ENCODE data around the gene TMEM131.

The TMEM131 gene

DNA sequence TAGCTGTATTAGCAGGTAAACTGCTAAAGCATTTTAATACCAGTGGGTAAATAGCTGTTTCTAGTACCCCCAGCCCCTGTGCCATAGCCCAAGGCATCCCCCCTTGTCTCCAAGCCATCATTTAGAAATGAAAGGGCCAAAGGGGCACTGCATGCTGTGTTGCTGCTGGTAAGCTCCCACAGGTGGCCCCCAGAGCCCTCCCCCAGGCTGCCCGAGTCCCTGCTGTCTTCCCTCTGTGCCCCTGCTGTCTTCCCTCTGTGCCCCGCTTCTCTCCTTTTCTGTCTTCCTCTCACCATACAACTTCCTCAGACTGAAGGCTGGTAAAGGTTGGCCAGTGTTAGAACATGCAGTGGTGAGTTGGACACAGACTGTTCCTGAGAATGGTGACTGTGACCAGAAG, 240.3 kb downstream of the TMEM131 start:
- no peak for DNase-seq (ENCODE audit: low read depth in 1 of 2, low spot score in 1 of 2)
- TF ChIP-seq JUND (IDR thresholded peaks at IDR 0.05; ENCODE audit: low read depth): no peak
- in situ Hi-C loops (cut with HindIII; ENCODE audit: low pct_unique_long_range_greater_than_20kb, low sequenced_read_pairs): no loop called here

DNA sequence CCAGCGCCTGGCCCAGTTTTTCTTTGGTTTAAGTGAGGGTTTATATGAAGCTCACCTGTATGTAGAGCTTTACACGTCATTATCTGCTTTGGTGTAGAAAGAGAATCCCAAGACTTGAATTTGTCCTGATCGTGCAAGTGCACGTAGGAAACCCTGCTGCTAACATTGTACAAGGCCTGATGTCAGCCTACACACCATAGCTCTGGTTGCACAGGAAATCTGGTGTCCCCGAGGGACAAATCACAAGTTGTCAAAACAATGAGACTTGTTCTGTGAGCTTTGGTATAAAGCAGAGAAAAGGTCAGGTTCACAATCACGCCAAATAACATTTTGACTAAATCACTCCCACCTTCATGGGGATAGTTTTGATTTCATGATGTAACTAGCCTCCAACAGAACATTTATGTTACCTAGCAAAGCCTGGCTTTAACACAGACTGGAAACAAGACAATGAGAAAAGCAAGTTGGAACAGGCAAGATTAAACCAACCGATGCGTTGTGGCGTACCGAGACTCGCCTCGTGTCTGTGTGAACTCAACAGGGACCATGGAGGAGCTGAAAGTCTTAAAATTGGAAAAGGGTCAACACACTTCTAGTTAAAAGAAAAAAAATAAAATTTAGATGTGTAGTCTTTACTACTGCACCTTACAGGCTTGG, 240.9 kb downstream of the TMEM131 start:
- in situ Hi-C loops (cut with HindIII; ENCODE audit: low pct_unique_long_range_greater_than_20kb, low sequenced_read_pairs): no loop called here
- no peak for TF ChIP-seq JUND (IDR thresholded peaks at IDR 0.05; ENCODE audit: low read depth)
- DNase-seq (ENCODE audit: low read depth in 1 of 2, low spot score in 1 of 2): no peak

DNA sequence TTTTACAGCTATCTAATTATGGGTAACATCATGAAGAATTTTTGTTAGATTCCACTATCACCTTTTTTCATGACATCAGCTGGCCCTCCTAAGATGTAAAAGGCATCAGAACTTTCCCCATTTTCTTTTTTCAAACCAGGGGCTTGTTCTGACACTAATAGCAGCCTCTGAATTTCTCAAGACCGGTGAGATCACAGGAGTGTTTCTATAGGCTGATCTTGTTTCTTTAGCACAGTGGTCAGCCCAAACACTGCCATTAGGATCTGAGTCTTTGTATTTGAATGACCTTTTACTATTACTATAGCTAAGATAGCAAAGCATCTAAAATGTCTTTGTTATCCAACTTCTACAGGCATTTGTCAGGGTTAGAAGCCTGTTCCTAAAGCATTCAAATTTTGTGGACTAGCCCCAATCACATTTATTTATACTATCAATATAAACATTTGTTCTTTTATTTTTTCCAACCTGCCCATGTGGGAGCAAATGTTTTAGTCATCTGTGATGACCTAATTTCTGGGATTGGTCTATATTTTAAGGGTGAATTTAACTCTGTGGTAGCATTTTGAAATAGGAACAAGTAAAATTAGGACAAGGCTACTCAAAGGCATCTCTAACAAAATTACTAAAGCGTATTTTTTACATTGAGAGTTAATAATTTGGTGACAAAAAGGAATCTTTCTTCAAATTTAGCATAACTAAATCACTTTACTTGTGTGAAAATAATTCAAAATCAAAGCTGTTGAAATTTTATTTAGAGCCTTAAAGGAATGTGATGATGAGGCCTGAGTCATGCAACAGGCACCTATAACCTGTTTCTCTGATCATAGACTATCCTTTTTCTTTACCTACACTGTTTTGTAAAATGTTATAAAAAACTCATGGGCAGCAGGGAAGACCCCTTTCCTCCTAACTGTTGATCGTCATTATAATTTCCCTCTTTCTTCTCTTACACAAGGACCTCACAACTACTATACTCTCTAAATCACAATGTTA, 243.1 kb downstream of the TMEM131 start:
- in situ Hi-C loops (cut with HindIII; ENCODE audit: low pct_unique_long_range_greater_than_20kb, low sequenced_read_pairs): no loop called here
- TF ChIP-seq JUND (IDR thresholded peaks at IDR 0.05; ENCODE audit: low read depth): no peak
- DNase-seq (ENCODE audit: low read depth in 1 of 2, low spot score in 1 of 2): no peak

DNA sequence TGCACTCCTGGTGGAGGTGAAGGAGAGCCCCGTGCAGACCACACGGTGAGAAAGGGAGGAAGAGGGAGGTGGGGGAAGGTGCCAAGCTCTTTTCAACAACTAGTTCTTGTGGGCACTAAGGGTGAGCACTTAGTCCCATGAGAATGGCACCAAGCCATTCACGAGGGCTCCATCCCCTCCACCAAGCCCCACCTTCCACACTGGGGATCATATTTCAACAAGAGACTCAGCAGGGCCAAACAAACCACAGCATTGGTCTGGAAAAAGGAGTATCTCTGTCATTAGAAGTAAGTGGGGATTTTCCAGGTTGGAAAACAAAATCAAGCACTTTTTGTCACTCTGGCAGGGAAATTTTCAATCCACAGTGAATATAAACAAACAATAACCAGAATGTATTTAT, 244.0 kb downstream of the TMEM131 start:
- no peak for DNase-seq (ENCODE audit: low read depth in 1 of 2, low spot score in 1 of 2)
- in situ Hi-C loops (cut with HindIII; ENCODE audit: low pct_unique_long_range_greater_than_20kb, low sequenced_read_pairs): no loop called here
- no peak for TF ChIP-seq JUND (IDR thresholded peaks at IDR 0.05; ENCODE audit: low read depth)

DNA sequence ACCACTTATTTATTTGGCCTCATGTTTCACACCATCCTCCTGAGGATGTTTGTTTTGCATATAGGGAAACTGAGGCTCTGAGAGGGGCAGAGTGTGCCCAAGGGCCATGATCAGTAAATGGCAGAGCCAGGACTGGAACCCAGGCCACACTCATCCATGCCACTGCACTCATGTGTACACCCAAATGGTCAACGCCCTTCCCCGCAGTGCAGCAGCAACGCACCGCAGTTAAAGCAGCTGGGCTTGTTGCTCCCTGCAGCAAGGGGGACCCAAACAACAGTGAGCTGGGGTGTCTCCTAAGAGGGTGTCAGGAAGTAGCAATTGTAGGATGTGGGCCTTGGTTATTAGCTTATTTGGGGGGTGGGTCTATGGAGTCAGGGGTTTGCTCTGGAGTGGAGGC, 245.7 kb downstream of the TMEM131 start:
- in situ Hi-C loops (cut with HindIII; ENCODE audit: low pct_unique_long_range_greater_than_20kb, low sequenced_read_pairs): no loop called here
- TF ChIP-seq JUND (IDR thresholded peaks at IDR 0.05; ENCODE audit: low read depth): no peak
- DNase-seq (ENCODE audit: low read depth in 1 of 2, low spot score in 1 of 2): no peak

DNA sequence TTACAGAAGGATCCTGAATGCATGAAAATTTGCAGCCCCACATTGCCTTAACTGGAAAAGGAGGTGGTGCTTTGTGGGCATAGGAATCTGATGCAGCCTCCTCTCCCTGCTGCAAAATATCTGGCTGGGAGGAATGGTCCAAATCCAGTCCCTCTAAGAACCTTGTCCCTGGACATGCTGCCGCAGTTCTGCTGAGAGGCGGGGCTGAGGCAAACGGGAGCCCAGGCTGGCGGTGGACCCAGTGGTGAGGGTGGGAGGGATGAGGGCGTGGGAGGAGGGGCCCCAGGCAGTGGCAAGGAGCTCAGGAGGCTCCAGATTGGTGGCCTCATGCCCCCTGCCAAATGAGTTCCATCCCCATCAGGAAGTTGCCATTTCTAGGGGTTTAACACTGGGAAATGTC, 246.2 kb downstream of the TMEM131 start:
- in situ Hi-C loops (cut with HindIII; ENCODE audit: low pct_unique_long_range_greater_than_20kb, low sequenced_read_pairs): no loop called here
- no peak for DNase-seq (ENCODE audit: low read depth in 1 of 2, low spot score in 1 of 2)
- TF ChIP-seq JUND (IDR thresholded peaks at IDR 0.05; ENCODE audit: low read depth): no peak

DNA sequence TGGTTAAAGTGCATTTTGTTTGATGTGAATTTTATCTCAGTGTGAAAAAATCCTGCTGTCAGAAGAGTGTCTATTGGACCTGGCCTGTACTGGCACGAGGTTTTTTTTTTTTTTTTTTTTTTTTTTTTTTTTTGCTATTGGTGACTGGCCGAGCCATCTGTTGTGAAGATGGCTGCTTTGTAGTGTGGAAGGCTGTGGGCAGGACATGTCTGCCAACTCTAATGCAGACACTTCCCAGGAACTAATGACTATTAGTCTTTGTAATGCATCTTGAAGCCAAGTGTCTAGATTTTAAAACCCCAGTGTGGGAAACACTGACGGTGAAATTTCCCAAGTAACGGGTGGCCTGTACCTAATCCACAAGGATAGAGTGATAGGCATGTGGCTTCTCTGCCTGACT, 248.0 kb downstream of the TMEM131 start:
- TF ChIP-seq JUND (IDR thresholded peaks at IDR 0.05; ENCODE audit: low read depth): no peak
- in situ Hi-C loops (cut with HindIII; ENCODE audit: low pct_unique_long_range_greater_than_20kb, low sequenced_read_pairs): no loop called here
- DNase-seq (ENCODE audit: low read depth in 1 of 2, low spot score in 1 of 2): no peak

DNA sequence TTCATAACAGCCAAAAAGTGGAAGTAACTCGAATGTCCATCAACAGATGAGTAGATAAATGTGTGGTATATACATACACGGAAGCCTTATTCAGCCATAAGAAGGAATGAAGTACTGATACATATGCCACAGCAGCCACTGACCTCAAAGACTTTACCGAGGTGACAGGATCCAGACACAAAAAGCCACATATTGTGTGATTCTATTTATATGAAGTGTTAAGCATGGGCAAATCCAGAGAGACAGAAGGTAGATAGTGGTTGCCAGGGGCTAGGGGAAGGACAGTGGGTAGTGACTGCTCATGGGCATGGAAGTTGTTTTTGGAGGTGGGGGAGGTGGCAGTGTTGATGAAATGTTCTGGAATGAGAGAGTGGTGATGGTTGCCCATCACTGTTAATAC, 248.5 kb downstream of the TMEM131 start:
- no peak for TF ChIP-seq JUND (IDR thresholded peaks at IDR 0.05; ENCODE audit: low read depth)
- no peak for DNase-seq (ENCODE audit: low read depth in 1 of 2, low spot score in 1 of 2)
- in situ Hi-C loops (cut with HindIII; ENCODE audit: low pct_unique_long_range_greater_than_20kb, low sequenced_read_pairs): no loop called here

DNA sequence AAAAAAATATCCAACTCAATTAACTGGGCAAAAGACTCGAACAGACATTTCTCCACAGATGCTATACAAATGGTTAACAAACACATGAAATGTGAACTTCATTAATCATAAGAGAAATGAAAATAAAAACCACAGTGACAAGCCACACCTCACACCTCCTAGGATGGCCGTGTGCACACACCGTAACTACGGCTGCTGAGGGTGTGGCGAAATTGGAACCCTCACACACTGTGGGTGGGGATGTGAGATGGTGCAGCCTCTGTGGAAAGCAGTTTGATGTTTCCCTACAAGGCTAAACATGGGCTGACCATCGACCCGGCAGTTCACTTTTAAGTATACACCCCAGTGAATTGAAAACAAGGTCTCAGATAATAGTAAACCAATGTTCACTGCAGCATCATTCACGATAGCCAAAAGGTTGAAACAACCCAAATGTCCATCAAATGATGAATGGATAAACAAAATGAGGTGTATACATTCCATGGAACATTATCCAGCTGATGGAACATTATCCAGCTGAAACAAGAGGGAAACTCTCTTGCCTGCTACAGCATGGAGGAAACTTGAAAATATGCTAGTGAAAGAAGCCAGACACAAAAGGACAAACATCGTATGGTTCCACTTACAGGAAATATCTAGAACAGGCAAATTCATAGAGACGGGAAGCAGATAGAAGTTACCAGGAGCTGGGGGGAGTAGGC, 250.1 kb downstream of the TMEM131 start:
- no peak for DNase-seq (ENCODE audit: low read depth in 1 of 2, low spot score in 1 of 2)
- TF ChIP-seq JUND (IDR thresholded peaks at IDR 0.05; ENCODE audit: low read depth): no peak
- in situ Hi-C loops (cut with HindIII; ENCODE audit: low pct_unique_long_range_greater_than_20kb, low sequenced_read_pairs): no loop called here

DNA sequence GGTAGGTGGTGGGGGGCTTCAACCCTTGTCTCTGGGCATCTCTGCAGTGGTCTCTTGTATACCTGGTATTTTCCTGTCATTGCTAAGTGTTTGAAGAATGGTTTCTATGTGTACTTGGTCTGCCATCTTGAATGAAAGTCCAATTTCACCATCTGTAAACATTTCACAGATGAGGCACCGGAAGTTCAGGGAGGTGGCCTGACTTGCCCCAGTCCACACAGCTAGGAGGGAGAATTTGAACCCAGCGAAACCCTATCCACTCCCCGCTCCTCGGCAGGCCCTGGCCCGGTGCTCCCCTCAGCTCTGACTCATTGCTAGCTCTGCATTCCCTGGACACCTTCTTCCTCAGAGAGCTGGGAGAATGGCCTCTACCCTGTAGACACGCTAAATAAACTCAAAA, 251.8 kb downstream of the TMEM131 start:
- in situ Hi-C loops (cut with HindIII; ENCODE audit: low pct_unique_long_range_greater_than_20kb, low sequenced_read_pairs): no loop called here
- TF ChIP-seq JUND (IDR thresholded peaks at IDR 0.05; ENCODE audit: low read depth): no peak

DNA sequence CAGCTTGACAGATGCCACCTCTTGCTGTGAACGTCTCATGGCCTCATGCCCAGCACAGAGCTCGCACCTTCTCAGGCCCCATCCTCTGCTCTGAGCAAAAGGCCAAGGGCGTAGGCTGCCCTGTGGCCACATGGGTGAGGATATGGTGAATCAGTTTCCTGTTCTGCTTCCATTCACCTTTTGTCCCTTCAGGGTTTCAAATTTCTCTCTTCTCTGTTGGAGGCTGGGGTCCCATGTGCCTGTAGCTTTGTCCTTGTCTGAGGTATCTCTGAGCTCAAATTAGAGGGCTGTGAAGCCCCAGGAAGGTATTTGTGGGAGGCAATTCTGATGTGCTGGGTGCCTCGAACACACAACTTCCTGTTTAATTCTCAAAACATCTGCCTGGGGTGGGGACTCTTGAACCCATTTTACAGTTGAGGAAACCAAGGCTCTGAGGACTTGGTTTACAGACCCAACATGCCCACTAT, 253.3 kb downstream of the TMEM131 start:
- in situ Hi-C loops (cut with HindIII; ENCODE audit: low pct_unique_long_range_greater_than_20kb, low sequenced_read_pairs): no loop called here
- DNase-seq (ENCODE audit: low read depth in 1 of 2, low spot score in 1 of 2): no peak
- no peak for TF ChIP-seq JUND (IDR thresholded peaks at IDR 0.05; ENCODE audit: low read depth)

More for the DNA sequence above, 251.8 kb downstream of the TMEM131 start:
- no peak for DNase-seq (ENCODE audit: low read depth in 1 of 2, low spot score in 1 of 2)

DNA sequence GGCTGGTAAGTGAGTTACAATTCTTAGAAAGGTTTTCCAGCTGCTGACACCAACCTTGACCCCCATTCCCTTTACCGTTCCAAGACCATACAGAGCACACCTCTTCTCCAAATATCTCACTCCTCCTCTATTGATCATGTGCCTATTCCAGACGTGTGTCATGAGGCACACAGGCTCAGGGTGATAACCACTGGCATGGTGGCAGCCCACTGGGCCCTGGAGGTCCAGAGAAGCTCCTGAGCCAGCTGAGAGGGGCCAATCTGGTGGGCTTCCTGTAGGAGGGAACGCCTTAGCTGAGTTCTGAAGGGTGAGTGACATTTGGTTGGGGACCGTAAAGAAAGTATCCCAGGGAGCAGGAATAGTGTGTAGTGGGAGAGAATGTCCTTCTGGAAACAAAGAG, 254.1 kb downstream of the TMEM131 start:
- no peak for DNase-seq (ENCODE audit: low read depth in 1 of 2, low spot score in 1 of 2)
- in situ Hi-C loops (cut with HindIII; ENCODE audit: low pct_unique_long_range_greater_than_20kb, low sequenced_read_pairs): no loop called here
- no peak for TF ChIP-seq JUND (IDR thresholded peaks at IDR 0.05; ENCODE audit: low read depth)

DNA sequence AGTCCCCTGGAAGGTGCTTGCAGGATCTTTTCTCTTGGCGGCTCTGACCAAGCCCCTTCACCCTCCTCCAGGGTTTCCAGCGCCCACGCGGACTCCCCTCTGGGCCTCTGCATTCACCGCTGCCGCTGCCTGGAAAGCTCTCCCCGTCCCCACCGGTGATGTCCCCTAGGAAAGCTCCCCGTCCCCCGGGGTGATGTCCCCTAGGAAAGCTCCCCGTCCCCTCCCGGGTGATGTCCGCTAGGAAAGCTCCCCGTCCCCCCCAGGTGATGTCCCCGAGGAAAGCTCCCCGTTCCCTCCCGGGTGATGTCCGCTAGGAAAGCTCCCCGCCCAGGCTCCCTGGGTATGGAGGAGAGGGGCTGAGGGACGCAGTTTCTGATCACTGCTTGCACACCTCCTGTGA, 254.5 kb downstream of the TMEM131 start:
- TF ChIP-seq JUND (IDR thresholded peaks at IDR 0.05; ENCODE audit: low read depth): no peak
- no peak for DNase-seq (ENCODE audit: low read depth in 1 of 2, low spot score in 1 of 2)
- in situ Hi-C loops (cut with HindIII; ENCODE audit: low pct_unique_long_range_greater_than_20kb, low sequenced_read_pairs): no loop called here
